K562 (cell line): ENCODE measurements around the gene KLHDC10. TPM values are rescaled to one million over a fixed set of nuclear protein-coding genes. Genes with fewer than 3 reads are reported as not detected.
A peak's percentile ranks its signal among the peaks of the same experiment; 100 is the strongest.

Source experiments
- CUX1 ChIP-seq: fragments of 200-800 bp; sonication (Bioruptor generic); IDR thresholded peaks from 2 replicates; pipeline ENCODE4 v1.6.1; 2016; ENCODE audit warnings: missing genetic modification characterization, missing compliant biosample characterization
- KAT7 ChIP-seq: sonication (generic); formaldehyde crosslinking; IDR thresholded peaks from 2 replicates; pipeline ENCODE4 v1.8.0; 2022; ENCODE audit warnings: missing genetic modification reagents, mild to moderate bottlenecking, borderline replicate concordance
- MAFF ChIP-seq: IDR thresholded peaks from 2 replicates; pipeline ENCODE4 v1.6.1; 2012; ENCODE audit warnings: low read length, improper control_type of control experiment
- MAFK ChIP-seq: IDR thresholded peaks from 2 replicates; pipeline ENCODE4 v1.6.1; 2011; ENCODE audit warnings: low read length, improper control_type of control experiment
- MEF2A ChIP-seq: IDR thresholded peaks from 2 replicates; pipeline ENCODE4 v1.6.1; 2011; ENCODE audit warnings: low read depth, mild to moderate bottlenecking, low read length, moderate library complexity; ENCODE audit not compliant: control insufficient read depth
- MEF2D ChIP-seq: conservative IDR thresholded peaks from 2 replicates; pipeline ENCODE4 v1.6.1; 2016; ENCODE audit warnings: low read depth, missing genetic modification characterization, missing compliant biosample characterization
- NKRF ChIP-seq: fragments of 450-650 bp; IDR thresholded peaks from 2 replicates; pipeline ENCODE4 v1.6.1; 2016; ENCODE audit warnings: borderline replicate concordance
- NR2F6 ChIP-seq: fragments of 450-650 bp; formaldehyde crosslinking; IDR thresholded peaks from 2 replicates; pipeline ENCODE4 v1.4.0; 2020; ENCODE audit warnings: mild to moderate bottlenecking
- POLR3A ChIP-seq: IDR thresholded peaks from 2 replicates; pipeline ENCODE4 v1.6.1; 2011; ENCODE audit warnings: borderline replicate concordance, mild to moderate bottlenecking, moderate library complexity; ENCODE audit not compliant: insufficient read length, insufficient read depth; ENCODE audit errors: extremely low read depth
- RAD21 ChIP-seq, 2 experiments: fragments of 250-450 bp in 1 of 2; fragments of 450-650 bp in 1 of 2; sonication (Bioruptor Pico) in 1 of 2; formaldehyde crosslinking in 1 of 2; IDR thresholded peaks in 1 of 2; conservative IDR thresholded peaks in 1 of 2; 2 replicates each; pipeline versions ENCODE4 v1.4.0 to v1.8.0; 2020 to 2022; ENCODE audit warnings: mild to moderate bottlenecking in 2 of 2, moderate library complexity in 1 of 2
- RUNX1 ChIP-seq: sonication (generic); IDR thresholded peaks from 2 replicates; pipeline ENCODE4 v1.6.1; 2016; ENCODE audit warnings: antibody characterized with exemption, low read depth
- SIN3B ChIP-seq: fragments of 450-650 bp; IDR thresholded peaks from 2 replicates; pipeline ENCODE4 v1.6.1; 2017; ENCODE audit warnings: low read depth, mild to moderate bottlenecking, moderate library complexity
- SNRNP70 ChIP-seq: fragments of 200-400 bp; formaldehyde crosslinking; optimal IDR thresholded peaks from 2 replicates; pipeline ENCODE3; 2017; ENCODE audit warnings: low read depth, low read length
- TCF15 ChIP-seq: fragments of 250-450 bp; sonication (Bioruptor Pico); IDR thresholded peaks from 2 replicates; pipeline ENCODE4 v1.8.0; 2022; ENCODE audit warnings: moderate library complexity, mild to moderate bottlenecking, inconsistent platforms
- ZBTB1 ChIP-seq: sonication (generic); formaldehyde crosslinking; IDR thresholded peaks from 2 replicates; pipeline ENCODE4 v1.8.1; 2023; ENCODE audit warnings: missing genetic modification reagents, low read depth, mild to moderate bottlenecking, borderline replicate concordance
- ZNF263 ChIP-seq: sonication (generic); formaldehyde crosslinking; IDR thresholded peaks from 2 replicates; pipeline ENCODE4 v1.8.0; 2022; ENCODE audit warnings: mild to moderate bottlenecking, missing genetic modification reagents, borderline replicate concordance
- ZNF3 ChIP-seq: fragments of 250-450 bp; sonication (Bioruptor Pico); IDR thresholded peaks from 2 replicates; pipeline ENCODE4 v1.5.0; 2021; ENCODE audit warnings: mild to moderate bottlenecking, moderate library complexity
- polyA plus RNA-seq, 8 experiments: library from polyadenylated mRNA; depleted of rRNA in 4 of 8; stranded (reverse) in 5 of 8; unstranded in 3 of 8; fragments of >200 nt; fragmentation: Nextera tagmentation in 2 of 8; fragmentation: Illumina TruSeq in 1 of 8; extraction: Ambion mirVana in 2 of 8; extraction: Trizol in 1 of 8; gene quantifications; 2 replicates each; pipeline versions ENCODE4 v1.2.1 to v1.2.3, GENCODE V29; 2011 to 2014; ENCODE audit warnings: inconsistent platforms in 1 of 8, missing spikeins in 1 of 8
- total RNA-seq, 7 experiments: library from RNA; depleted of rRNA in 6 of 7; stranded (reverse); fragments of >200 nt in 6 of 7; fragmentation: Illumina TruSeq in 2 of 7; extraction: Trizol in 2 of 7; gene quantifications; 2 replicates each; pipeline versions ENCODE4 v1.2.1 to v1.2.3, GENCODE V29; 2011 to 2021; ENCODE audit warnings: low replicate concordance in 1 of 7

Gene KLHDC10
- total and polyA plus RNA-seq, 9 of the 15 experiments (the other 6 are each of a cell fraction or from before 2014, with no cell fraction given) = 9.8 to 80.5 (median 31.4) TPM

- TF ChIP-seq POLR3A (no peak), MAFK (no peak), ZNF263 (CRISPR knock-in tag) (no peak; the same call in 1 of the 2 replicates), ZNF3 (CRISPR knock-in tag) (no peak), MEF2A (peak; percentile 54; the same call in 1 of the 2 replicates), MEF2D (tag) (no peak; the same call in 1 of the 2 replicates), CUX1 (no peak), RUNX1 (no peak), TCF15 (no peak), KAT7 (CRISPR knock-in tag) (peak; percentile 48; the same call in 1 of the 2 replicates), ZBTB1 (CRISPR knock-in tag) (no peak), NKRF (no peak), NR2F6 (no peak), SIN3B (no peak), SNRNP70 (no peak), MAFF (no peak), RAD21 (CRISPR knock-in tag; conservative IDR thresholded peaks at IDR 0.05 in 1 of 2, IDR thresholded peaks at IDR 0.05 in 1 of 2) (peak; percentile 99)
Measured at GRCh38 chr7:130071701-130072622, 1.6 kb downstream of the KLHDC10 start (continued).
